Measurements from ENCODE around the gene PFDN1. TPM values are rescaled to one million over a fixed set of nuclear protein-coding genes. Genes with fewer than 3 reads are reported as not detected.

Gene PFDN1
- polyA plus RNA-seq, 1 donor (not counting 4 experiments of a cell fraction or from before 2014, with no cell fraction given) = 79.0 TPM

DNA sequence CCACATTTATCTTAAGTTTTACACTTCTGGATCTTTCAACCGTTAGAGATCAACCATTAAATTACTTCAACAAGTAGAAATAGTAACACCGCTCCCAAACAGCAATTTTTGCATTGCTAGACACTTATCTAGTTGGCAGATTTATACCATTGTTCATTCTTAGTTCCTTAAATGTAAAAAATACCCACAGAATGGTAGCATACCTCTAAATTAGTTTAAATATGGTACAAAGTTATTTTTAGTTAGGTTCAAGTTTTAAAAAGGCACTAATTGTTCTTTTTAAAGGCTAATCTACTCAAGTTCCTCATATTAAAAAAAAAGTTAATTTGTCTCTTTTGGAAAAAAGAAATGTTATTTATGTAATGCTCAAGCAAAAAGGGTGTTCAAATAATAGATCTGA, 8.1 kb downstream of the PFDN1 start:
- H3K4me1 ChIP-seq (ENCODE audit: control insufficient read depth, extremely low read depth, insufficient read depth, low read length) = peaks cover 31% of the 10 kb centered on the region
- H2AFZ ChIP-seq (ENCODE audit: control insufficient read depth, low read length) = no peak overlapping the region
- H3K9ac ChIP-seq (ENCODE audit: control insufficient read depth, extremely low read depth, insufficient read depth, low read length) = no peak overlapping the region
- H3K36me3 ChIP-seq (ENCODE audit: control insufficient read depth in 2 of 2, extremely low read depth in 1 of 2, insufficient read depth in 2 of 2, low read length in 2 of 2) = peaks cover 1 to 7% of the 10 kb centered on the region in 2 experiments
- no peaks in the 10 kb centered on the region for H3K27me3 ChIP-seq (ENCODE audit: control insufficient read depth, extremely low read depth, insufficient read depth, low read length)
- dilution Hi-C loops (cut with MboI; ENCODE audit: extremely low pct_ligation_motif_present, low sequenced_read_pairs) = no loop called here
- H4K20me1 ChIP-seq (ENCODE audit: control insufficient read depth, extremely low read depth, insufficient read depth, low read length) = peaks cover 3% of the 10 kb centered on the region
- no peak overlapping the region for H3K4me3 ChIP-seq (ENCODE audit: control insufficient read depth in 2 of 3, extremely low read depth in 1 of 3, insufficient read depth in 2 of 3, low read depth in 1 of 3, low read length in 3 of 3)
- TF ChIP-seq, protein P1, sequence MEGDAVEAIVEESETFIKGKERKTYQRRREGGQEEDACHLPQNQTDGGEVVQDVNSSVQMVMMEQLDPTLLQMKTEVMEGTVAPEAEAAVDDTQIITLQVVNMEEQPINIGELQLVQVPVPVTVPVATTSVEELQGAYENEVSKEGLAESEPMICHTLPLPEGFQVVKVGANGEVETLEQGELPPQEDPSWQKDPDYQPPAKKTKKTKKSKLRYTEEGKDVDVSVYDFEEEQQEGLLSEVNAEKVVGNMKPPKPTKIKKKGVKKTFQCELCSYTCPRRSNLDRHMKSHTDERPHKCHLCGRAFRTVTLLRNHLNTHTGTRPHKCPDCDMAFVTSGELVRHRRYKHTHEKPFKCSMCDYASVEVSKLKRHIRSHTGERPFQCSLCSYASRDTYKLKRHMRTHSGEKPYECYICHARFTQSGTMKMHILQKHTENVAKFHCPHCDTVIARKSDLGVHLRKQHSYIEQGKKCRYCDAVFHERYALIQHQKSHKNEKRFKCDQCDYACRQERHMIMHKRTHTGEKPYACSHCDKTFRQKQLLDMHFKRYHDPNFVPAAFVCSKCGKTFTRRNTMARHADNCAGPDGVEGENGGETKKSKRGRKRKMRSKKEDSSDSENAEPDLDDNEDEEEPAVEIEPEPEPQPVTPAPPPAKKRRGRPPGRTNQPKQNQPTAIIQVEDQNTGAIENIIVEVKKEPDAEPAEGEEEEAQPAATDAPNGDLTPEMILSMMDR (optimal IDR thresholded peaks at IDR 0.05 in 1 of 3, IDR thresholded peaks at IDR 0.05 in 1 of 3, conservative IDR thresholded peaks at IDR 0.05 in 1 of 3; ENCODE audit: extremely low read depth in 1 of 3, insufficient read depth in 2 of 3, low read length in 3 of 3) = no peak
- no peak for TF ChIP-seq EZH2 (IDR thresholded peaks at IDR 0.05; ENCODE audit: low read length)
- H3K79me2 ChIP-seq (ENCODE audit: control insufficient read depth, insufficient read depth, low read length) = peaks cover 72% of the 10 kb centered on the region
- H3K4me2 ChIP-seq (ENCODE audit: control insufficient read depth, extremely low read depth, insufficient read depth, low read depth, low read length) = no peak overlapping the region
- peaks cover 3% of the 10 kb centered on the region for H3K9me1 ChIP-seq (ENCODE audit: control insufficient read depth, extremely low read depth, insufficient read depth, low read length)
- no peak overlapping the region for H3K27ac ChIP-seq (ENCODE audit: control insufficient read depth, insufficient read depth, low read length)
- H3K9me3 ChIP-seq (ENCODE audit: control insufficient read depth, low read depth, low read length) = no peaks in the 10 kb centered on the region
- no peak for FAIRE-seq
- no peak for DNase-seq (ENCODE audit: low read depth, low spot score)

DNA sequence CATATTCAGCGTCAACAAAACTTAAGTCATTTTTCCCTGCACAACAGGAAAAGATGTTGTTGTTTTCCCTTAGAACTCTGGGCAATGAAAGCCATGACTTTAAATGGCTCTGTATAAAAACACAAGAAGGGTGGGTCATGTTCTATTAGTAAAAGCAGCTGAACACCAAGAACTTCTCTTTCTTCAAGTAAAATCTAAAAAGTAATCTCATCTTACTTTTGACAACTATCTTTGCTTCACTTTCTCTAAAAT, 9.1 kb downstream of the PFDN1 start:
- Histone ChIP-seq H3K9ac (ENCODE audit: control insufficient read depth, extremely low read depth, insufficient read depth, low read length) (no peak overlapping the region), H3K4me3 (ENCODE audit: control insufficient read depth in 2 of 3, extremely low read depth in 1 of 3, insufficient read depth in 2 of 3, low read depth in 1 of 3, low read length in 3 of 3) (no peak overlapping the region), H3K4me1 (ENCODE audit: control insufficient read depth, extremely low read depth, insufficient read depth, low read length) (peaks cover 27% of the 10 kb centered on the region), H3K27ac (ENCODE audit: control insufficient read depth, insufficient read depth, low read length) (no peak overlapping the region), H3K9me1 (ENCODE audit: control insufficient read depth, extremely low read depth, insufficient read depth, low read length) (peaks cover 3% of the 10 kb centered on the region), H3K36me3 (ENCODE audit: control insufficient read depth in 2 of 2, extremely low read depth in 1 of 2, insufficient read depth in 2 of 2, low read length in 2 of 2) (peaks cover 0 to 4% of the 10 kb centered on the region in 2 experiments), H4K20me1 (ENCODE audit: control insufficient read depth, extremely low read depth, insufficient read depth, low read length) (peaks cover 3% of the 10 kb centered on the region), H3K27me3 (ENCODE audit: control insufficient read depth, extremely low read depth, insufficient read depth, low read length) (no peaks in the 10 kb centered on the region), H3K4me2 (ENCODE audit: control insufficient read depth, extremely low read depth, insufficient read depth, low read depth, low read length) (no peak overlapping the region), H2AFZ (ENCODE audit: control insufficient read depth, low read length) (no peak overlapping the region), H3K79me2 (ENCODE audit: control insufficient read depth, insufficient read depth, low read length) (peaks cover 77% of the 10 kb centered on the region), H3K9me3 (ENCODE audit: control insufficient read depth, low read depth, low read length) (no peaks in the 10 kb centered on the region)
- dilution Hi-C loops (cut with MboI; ENCODE audit: extremely low pct_ligation_motif_present, low sequenced_read_pairs) = no loop called here
- DNase-seq (ENCODE audit: low read depth, low spot score) = no peak
- TF ChIP-seq, protein P1 (optimal IDR thresholded peaks at IDR 0.05 in 1 of 3, IDR thresholded peaks at IDR 0.05 in 1 of 3, conservative IDR thresholded peaks at IDR 0.05 in 1 of 3; ENCODE audit: extremely low read depth in 1 of 3, insufficient read depth in 2 of 3, low read length in 3 of 3) = no peak
- TF ChIP-seq EZH2 (IDR thresholded peaks at IDR 0.05; ENCODE audit: low read length) = no peak
- no peak for FAIRE-seq

Measured in keratinocyte (primary cell).